HG03342 (cell line): ENCODE measurements around the gene CNTN5.
"Not testable (repeated sequence)": the region's sequence is repeated elsewhere in the genome, so short reads cannot be mapped to it uniquely, and the experiment has no call there.

Source experiments
- ATAC-seq: cut with Tn5 transposase; IDR thresholded peaks from one replicate; pipeline ENCODE4 v1.9.1; 2021; ENCODE audit warnings: mild to moderate bottlenecking, moderate library complexity; ENCODE audit not compliant: unreplicated experiment

The CNTN5 gene

GRCh38 chr11:99268886-99269285 is 248.1 kb downstream of the CNTN5 start:
- no peak for ATAC-seq

- ATAC-seq: no peak
Observed at GRCh38 chr11:99271527-99271926, 250.8 kb downstream of the CNTN5 start.

GRCh38 chr11:99275521-99275920 is 254.8 kb downstream of the CNTN5 start:
- ATAC-seq: no peak

DNA sequence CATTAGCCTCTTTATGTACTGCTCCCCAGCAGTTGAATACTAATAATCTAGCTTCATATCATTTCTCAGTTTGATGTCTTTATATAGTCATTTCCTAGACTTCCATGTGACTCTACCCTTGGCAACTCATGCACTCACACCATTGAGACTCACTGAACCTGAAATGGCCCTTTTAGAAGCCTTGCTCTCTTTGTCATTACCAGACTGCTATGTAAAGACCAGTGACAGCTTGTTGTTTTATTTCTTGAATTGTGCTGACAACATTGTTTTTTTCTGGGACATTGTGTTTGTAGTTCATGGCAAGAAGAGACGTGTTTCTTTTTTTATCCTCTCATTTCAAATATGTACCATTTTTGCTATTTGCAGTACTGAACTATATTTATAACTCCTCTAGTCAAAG is 256.5 kb downstream of the CNTN5 start:
- no peak for ATAC-seq

GRCh38 chr11:99279266-99279665 is 258.5 kb downstream of the CNTN5 start:
- ATAC-seq: no peak

- no peak for ATAC-seq
Observed at GRCh38 chr11:99281331-99281730, 260.6 kb downstream of the CNTN5 start.

DNA sequence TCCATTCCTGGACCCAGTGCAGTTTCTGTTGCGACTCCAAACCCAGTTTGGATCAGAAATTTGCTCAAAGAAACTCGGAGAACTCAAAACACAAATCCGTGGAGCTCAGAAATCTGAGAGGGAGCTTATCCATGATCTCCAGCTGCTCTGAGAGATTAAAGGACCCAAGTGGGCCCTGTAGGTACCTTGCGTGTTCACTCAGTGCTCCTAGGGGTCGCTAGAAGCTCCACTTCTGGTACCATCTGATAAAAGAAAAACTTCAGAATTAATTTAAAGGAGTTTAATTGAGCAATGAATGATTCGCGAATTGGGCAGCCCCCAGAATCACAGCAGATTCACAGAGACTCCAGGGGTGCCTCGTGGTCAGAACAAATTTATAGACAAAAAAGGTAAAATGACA is 277.2 kb downstream of the CNTN5 start:
- ATAC-seq: not testable (repeated sequence)

DNA sequence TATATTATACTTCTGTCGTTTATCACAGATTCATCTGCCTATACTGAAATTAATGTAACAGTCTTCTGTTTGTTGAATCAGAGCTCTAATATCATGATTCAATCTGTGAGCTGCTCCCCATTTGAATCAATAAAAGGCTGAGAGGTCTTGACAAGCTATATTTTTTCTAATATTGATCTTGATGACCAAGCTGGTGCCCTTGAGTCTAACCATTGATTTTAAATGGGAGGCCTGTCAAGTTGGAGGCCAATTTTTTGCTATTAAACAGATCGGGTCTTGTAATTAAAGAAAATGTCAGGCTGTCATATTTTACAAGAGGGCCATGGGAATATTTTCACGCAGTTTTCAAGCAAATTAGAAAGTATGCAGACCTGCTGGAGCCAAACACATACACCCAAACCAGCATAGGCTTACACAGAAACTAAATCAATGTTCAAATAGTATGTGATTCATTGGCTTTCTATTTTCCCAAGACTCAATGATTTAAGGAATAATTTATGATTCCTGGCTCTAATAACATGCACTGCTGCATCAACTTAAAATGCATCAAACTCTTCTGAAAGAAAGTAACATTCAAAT is 286.9 kb downstream of the CNTN5 start:
- no peak for ATAC-seq

- no peak for ATAC-seq
Observed at GRCh38 chr11:99311870-99312269, 291.1 kb downstream of the CNTN5 start.

- no peak for ATAC-seq
Observed at GRCh38 chr11:99316776-99317520, 296.2 kb downstream of the CNTN5 start.

- no peak for ATAC-seq
Observed at GRCh38 chr11:99320769-99321290, 300.1 kb downstream of the CNTN5 start.

DNA sequence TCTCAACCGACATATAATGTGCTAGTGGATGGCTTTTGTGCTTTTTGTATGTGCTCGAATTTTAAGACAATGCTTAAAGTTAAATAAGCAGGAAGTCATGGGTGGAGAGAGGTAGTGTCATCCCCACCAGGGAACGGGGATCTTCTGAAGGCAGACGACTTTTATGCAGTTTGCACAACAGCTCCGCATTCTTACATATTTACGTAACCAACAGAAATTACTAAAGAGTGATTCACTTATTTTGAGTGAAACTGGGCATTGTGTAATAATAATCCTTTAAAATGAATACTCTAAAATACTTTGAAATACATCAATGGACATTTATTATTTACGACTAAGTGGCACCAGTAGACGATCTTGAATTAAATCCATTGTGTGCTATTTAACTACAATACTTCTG is 305.1 kb downstream of the CNTN5 start:
- ATAC-seq: no peak

DNA sequence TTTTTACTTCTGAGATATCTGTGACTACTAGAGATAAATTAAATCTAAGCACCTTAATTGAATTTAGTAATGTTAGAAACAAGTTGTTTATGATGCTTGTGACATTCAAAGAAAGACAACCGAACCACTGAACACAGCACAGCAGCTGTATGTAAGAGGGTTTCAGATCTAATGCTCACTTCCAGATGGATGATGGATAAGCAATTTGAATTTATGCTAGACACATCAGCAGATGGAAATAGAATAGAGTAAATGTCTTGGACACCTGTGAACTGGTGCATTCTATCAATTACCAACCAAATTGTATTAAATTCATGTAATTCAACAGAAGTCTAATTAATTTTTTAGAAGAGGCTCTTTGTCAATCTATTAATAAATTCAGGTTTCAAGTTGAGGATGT is 306.3 kb downstream of the CNTN5 start:
- ATAC-seq: no peak

DNA sequence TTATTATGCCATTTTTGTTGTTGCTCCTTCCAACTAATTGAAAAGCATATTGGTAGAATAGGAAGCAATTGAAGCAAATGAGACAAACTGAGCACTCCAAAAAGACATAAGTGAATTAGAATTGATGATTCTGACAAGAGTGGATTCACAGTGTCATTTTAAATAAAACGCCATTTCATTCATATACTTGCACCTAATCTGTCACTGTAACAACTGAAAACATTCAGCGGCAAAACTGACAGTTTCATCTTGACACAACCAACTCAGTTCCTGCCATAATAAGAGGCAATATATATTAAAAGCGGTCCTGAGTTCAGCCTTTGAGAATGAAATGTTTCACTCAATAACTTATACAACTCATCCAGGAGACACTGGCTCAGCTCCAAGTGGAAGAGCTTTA is 306.8 kb downstream of the CNTN5 start:
- ATAC-seq: no peak

DNA sequence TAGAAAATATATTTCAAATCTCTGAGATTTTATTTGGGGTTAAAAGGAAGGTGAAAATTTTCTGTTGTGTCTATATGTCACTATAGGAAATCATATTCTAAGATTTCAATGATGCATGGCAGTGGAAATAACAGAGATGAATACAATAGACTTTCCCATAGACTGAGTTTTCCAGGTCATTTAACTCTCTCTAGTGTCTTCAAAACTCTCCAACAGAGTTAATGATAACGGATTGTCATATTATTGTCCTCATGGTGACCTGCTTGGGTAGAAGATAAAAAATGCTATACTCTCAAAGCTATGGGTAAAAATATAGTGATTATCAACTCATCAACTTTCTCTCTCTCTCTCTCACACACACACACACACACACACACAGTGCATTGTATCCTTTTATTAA is 312.9 kb downstream of the CNTN5 start:
- no peak for ATAC-seq

GRCh38 chr11:99343117-99343516 is 322.4 kb downstream of the CNTN5 start:
- ATAC-seq: no peak

GRCh38 chr11:99349151-99349673 is 328.5 kb downstream of the CNTN5 start:
- no peak for ATAC-seq

GRCh38 chr11:99351624-99352023 is 330.9 kb downstream of the CNTN5 start:
- no peak for ATAC-seq

GRCh38 chr11:99352642-99353041 is 331.9 kb downstream of the CNTN5 start:
- ATAC-seq: no peak

GRCh38 chr11:99366546-99366945 is 345.8 kb downstream of the CNTN5 start:
- ATAC-seq: no peak

DNA sequence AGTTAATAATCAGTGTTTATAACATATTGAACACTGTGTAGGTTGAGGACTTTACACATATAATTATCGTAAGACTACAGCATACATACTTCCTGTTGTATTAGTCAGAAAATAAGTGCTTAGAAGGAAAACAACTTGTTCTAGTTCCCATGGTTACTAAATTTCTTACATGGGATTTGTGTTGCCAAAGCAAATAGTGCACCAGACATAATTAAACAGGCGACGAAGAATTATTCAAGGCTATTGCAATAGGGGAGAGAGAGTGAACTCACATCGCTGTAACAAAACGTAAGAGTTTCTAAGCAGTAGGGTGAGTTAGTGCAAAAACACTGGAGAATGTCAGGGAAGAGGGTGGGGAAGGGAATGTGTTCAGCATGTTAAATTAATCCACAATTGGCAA is 347.8 kb downstream of the CNTN5 start:
- no peak for ATAC-seq

GRCh38 chr11:99370549-99371216 is 349.9 kb downstream of the CNTN5 start:
- no peak for ATAC-seq
